ENCODE measurements around the gene RAD51B.

RAD51B gene

GRCh38 chr14:68140806-68141205 is 321.2 kb downstream of the RAD51B start:
- CTCF ChIA-PET: interaction anchor here (0.6 to 0.7 kb wide), 2 partner anchors 17 to 161 kb away, joined by 3 to 4 read pairs; no protein-coding TSS in a partner anchor
- TF ChIP-seq CTCF (conservative IDR thresholded peaks at IDR 0.05; ENCODE audit: low read depth): no peak
- no peak overlapping the region for H3K27ac ChIP-seq
- POLR2A ChIA-PET (ENCODE audit: low non-redundant PET): no interaction called here
- no peak for DNase-seq (ENCODE audit: low spot score)

- POLR2A ChIA-PET (ENCODE audit: low non-redundant PET): no interaction called here
- H3K27ac ChIP-seq: no peak overlapping the region
- DNase-seq (ENCODE audit: low spot score): peak; percentile 14
- CTCF ChIA-PET: interaction anchor here (0.7 kb wide), 1 partner anchor 9 kb away, joined by 3 read pairs; no protein-coding TSS in a partner anchor
- no peak for TF ChIP-seq CTCF (conservative IDR thresholded peaks at IDR 0.05; ENCODE audit: low read depth)
Measured at GRCh38 chr14:68141281-68142088, 321.9 kb downstream of the RAD51B start.

GRCh38 chr14:68143341-68143841 is 323.8 kb downstream of the RAD51B start:
- POLR2A ChIA-PET (ENCODE audit: low non-redundant PET): no interaction called here
- no peak for TF ChIP-seq CTCF (conservative IDR thresholded peaks at IDR 0.05; ENCODE audit: low read depth)
- no peak for DNase-seq (ENCODE audit: low spot score)
- CTCF ChIA-PET: no interaction called here
- H3K27ac ChIP-seq: peak overlapping the region; percentile 74

GRCh38 chr14:68144051-68144681 is 324.6 kb downstream of the RAD51B start:
- no peak overlapping the region for H3K27ac ChIP-seq
- POLR2A ChIA-PET (ENCODE audit: low non-redundant PET): no interaction called here
- CTCF ChIA-PET: no interaction called here
- TF ChIP-seq CTCF (conservative IDR thresholded peaks at IDR 0.05; ENCODE audit: low read depth): no peak
- DNase-seq (ENCODE audit: low spot score): no peak

- no peak overlapping the region for H3K27ac ChIP-seq
- ChIA-PET CTCF (interaction anchor here (0.6 kb wide), 1 partner anchor 532 kb away, joined by 3 read pairs; no protein-coding TSS in a partner anchor), POLR2A (ENCODE audit: low non-redundant PET) (no interaction called here)
- TF ChIP-seq CTCF (conservative IDR thresholded peaks at IDR 0.05; ENCODE audit: low read depth): no peak
- no peak for DNase-seq (ENCODE audit: low spot score)
Measured at GRCh38 chr14:68145036-68145435, 325.5 kb downstream of the RAD51B start.

- POLR2A ChIA-PET (ENCODE audit: low non-redundant PET): no interaction called here
- DNase-seq (ENCODE audit: low spot score): no peak
- no peak overlapping the region for H3K27ac ChIP-seq
- TF ChIP-seq CTCF (conservative IDR thresholded peaks at IDR 0.05; ENCODE audit: low read depth): no peak
- CTCF ChIA-PET: interaction anchor here (0.6 kb wide), 1 partner anchor 89 kb away, joined by 3 read pairs; no protein-coding TSS in a partner anchor
Measured at GRCh38 chr14:68145539-68145938, 326.0 kb downstream of the RAD51B start.

Data from RWPE1 (cell line).